ENCODE results near the gene MAP2K3. TPM values are rescaled to one million over a fixed set of nuclear protein-coding genes. Genes with fewer than 3 reads are reported as not detected.

MAP2K3 gene
- total RNA-seq, 4 donors from 2014 or later, result 15.5 to 23.4 (median 21.3) TPM

DNA sequence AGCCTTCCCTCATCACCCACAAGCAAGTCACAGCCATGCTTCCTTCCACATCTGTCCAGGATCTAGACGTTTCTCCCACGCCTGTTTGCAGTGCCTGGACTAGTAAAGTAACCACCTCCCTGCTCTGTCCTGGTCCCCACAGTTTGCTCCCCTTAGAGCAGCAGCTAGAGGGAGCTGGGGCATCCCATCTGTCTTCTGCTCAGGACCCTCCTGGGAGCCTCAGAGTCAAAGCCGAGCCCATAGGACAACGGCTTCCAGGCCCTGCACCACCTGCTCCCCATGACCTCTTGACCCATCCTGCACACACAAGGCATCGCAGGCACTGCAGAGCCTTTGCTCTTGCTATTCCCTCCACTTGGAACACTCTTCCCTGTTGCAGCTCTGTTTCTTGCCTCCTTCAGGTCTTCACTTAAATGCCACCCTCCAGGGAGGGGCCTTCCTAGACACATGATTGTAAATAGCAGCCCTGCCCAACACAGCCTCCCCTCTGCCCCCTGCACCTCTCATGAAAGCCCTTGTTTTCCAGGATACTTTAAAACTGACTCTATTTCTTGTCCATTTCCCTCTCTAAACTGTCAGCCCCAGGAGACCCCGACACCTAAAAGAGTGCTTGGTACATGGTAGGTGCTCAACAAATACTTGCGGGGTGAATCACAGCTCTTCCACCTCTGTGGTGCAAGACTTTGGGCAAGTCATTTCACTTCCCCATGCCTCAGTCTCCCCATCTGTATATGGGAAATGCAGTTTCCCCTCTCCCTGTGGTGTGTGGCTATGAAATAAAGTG lies 34.4 kb upstream of the MAP2K3 start:
- H3K27ac ChIP-seq, result peak overlapping the region in 1 of 3 donors; percentile 33
- intact Hi-C loops (cut with DNase I), result loop anchor here (5.0 to 10.0 kb wide), 2 partner anchors 53 to 125 kb away; partner anchors contain the start of gene DHRS7B

DNA sequence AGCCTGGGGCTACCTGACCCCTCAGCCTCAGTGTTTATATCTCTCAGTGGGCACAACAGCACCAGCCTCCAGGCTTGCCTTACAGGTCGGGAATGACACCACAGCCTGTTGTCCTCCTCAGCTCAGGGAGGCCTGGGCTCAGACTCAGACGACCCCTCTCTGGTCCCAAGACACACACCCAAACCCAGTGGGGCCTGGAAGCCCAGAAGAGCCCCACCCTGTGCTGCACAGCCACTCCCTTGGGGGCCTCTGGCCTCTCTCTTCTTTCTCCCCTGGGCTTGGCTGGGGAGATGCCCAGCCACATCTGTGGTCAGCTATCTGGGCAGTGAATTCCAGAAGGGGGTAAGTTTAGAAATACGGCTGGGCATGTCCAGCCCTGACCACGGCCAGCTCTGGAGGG lies 33.7 kb upstream of the MAP2K3 start:
- 70 to 71% methylated on average over 4 of the region's 4 CpGs for WGBS, 2 donors
- intact Hi-C loops (cut with DNase I), result loop anchor here (5.0 to 10.0 kb wide), 2 partner anchors 54 to 126 kb away; partner anchors contain the start of gene DHRS7B
- Histone ChIP-seq H3K27me3 (no peaks in the 10 kb centered on the region), H3K27ac (peak overlapping the region in 1 of 3 donors; percentile 33), H3K4me1 (peaks cover 24 to 37% of the 10 kb centered on the region in 2 donors), H3K9me3 (no peaks in the 10 kb centered on the region), H3K4me3 (replicated peaks in 1 of 3) (no peak overlapping the region), H3K36me3 (no peaks in the 10 kb centered on the region)
- TF ChIP-seq POLR2A (IDR thresholded peaks at IDR 0.05), result no peak
- TF ChIP-seq, protein P1, sequence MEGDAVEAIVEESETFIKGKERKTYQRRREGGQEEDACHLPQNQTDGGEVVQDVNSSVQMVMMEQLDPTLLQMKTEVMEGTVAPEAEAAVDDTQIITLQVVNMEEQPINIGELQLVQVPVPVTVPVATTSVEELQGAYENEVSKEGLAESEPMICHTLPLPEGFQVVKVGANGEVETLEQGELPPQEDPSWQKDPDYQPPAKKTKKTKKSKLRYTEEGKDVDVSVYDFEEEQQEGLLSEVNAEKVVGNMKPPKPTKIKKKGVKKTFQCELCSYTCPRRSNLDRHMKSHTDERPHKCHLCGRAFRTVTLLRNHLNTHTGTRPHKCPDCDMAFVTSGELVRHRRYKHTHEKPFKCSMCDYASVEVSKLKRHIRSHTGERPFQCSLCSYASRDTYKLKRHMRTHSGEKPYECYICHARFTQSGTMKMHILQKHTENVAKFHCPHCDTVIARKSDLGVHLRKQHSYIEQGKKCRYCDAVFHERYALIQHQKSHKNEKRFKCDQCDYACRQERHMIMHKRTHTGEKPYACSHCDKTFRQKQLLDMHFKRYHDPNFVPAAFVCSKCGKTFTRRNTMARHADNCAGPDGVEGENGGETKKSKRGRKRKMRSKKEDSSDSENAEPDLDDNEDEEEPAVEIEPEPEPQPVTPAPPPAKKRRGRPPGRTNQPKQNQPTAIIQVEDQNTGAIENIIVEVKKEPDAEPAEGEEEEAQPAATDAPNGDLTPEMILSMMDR (IDR thresholded peaks at IDR 0.05), result no peak
- DNase-seq, result no peak

More for the DNA sequence above, 34.4 kb upstream of the MAP2K3 start:
- peaks cover 24 to 37% of the 10 kb centered on the region in 2 donors for H3K4me1 ChIP-seq
- no peak overlapping the region for H3K4me3 ChIP-seq (replicated peaks in 1 of 3)
- TF ChIP-seq, protein P1 (IDR thresholded peaks at IDR 0.05), result no peak
- no peaks in the 10 kb centered on the region for H3K9me3 ChIP-seq
- no peaks in the 10 kb centered on the region for H3K36me3 ChIP-seq
- DNase-seq, result no peak
- 65 to 78% methylated on average over 7 of the region's 7 CpGs for WGBS, 2 donors
- H3K27me3 ChIP-seq, result no peaks in the 10 kb centered on the region

DNA sequence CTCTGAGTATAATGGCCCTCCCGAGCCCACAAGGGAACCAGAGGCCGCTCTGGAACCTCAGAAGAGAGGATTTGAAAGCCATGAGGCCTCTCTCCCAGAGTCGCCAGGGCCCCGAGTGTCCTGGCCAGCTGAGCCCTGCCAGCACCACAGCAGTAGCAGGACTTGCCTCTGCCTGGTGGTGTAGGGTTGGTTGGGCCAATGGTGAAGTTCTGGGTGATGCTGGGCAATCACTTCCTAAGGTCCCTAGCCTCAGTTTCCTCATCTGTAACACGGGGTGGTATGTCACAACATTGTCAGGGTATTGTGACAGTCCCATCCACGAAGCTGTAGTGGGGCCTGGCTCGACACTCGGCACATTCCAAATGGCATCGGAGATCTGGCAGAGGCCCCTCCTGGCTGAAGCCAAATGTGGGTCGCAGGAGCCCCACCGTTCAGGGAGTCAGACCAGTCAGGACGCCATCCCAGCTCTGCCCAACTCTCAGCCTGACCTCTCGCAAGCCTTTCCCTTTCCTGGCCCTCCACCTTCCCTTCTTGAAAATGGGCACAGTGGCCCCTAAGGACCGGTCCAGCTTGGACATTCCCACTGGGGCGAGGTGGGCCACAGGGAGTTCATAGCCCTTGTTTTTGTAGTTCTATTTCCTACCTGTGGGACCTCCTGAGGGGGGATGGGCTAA lies 33.0 kb upstream of the MAP2K3 start:
- Histone ChIP-seq H3K4me3 (replicated peaks in 1 of 3) (peak overlapping the region in 1 of 3 donors; percentile 70), H3K27ac (peak overlapping the region in 2 of 3 donors; percentile 33 to 40), H3K4me1 (peaks cover 24 to 39% of the 10 kb centered on the region in 2 donors)

DNA sequence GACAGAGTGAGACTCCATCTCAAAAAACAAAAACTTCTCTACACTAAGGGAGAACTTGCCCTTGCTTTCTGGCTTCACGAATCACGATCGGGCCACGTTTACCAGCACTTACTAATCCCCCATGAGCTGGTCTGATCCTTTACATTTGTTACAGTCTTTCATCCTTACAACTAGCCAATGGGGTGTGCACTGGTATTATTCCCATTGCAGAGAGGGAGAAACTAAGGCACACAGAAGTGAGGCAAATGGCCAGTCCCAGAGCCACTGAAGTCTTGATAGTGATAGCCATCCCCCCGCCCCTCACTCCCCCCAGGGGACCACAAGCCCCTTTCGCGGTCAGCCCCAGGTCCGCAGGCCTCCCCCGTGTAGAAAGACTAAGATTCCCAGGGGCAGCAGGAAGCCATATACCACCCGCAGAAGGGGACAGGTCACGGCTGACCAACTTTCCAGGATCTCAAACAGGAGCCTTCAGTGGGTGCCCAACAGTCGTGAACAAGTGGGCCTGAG lies 32.2 kb upstream of the MAP2K3 start:
- H3K4me1 ChIP-seq, result peaks cover 28 to 45% of the 10 kb centered on the region in 2 donors
- TF ChIP-seq, protein P1 (IDR thresholded peaks at IDR 0.05), result no peak
- TF ChIP-seq POLR2A (IDR thresholded peaks at IDR 0.05), result no peak
- no peaks in the 10 kb centered on the region for H3K9me3 ChIP-seq
- no peaks in the 10 kb centered on the region for H3K27me3 ChIP-seq
- H3K4me3 ChIP-seq (replicated peaks in 1 of 3), result peak overlapping the region; percentile 7 to 70 (median 45)
- H3K36me3 ChIP-seq, result no peaks in the 10 kb centered on the region
- DNase-seq, result no peak
- H3K27ac ChIP-seq, result peak overlapping the region in 2 of 3 donors; percentile 33 to 40
- intact Hi-C loops (cut with DNase I), result loop anchor here (5.0 to 10.0 kb wide), 2 partner anchors 55 to 128 kb away; partner anchors contain the start of gene DHRS7B
- 20 to 24% methylated on average over 7 to 9 of the region's 12 CpGs for WGBS, 2 donors

More for the DNA sequence above, 33.0 kb upstream of the MAP2K3 start:
- TF ChIP-seq, protein P1 (IDR thresholded peaks at IDR 0.05), result no peak
- no peak for TF ChIP-seq POLR2A (IDR thresholded peaks at IDR 0.05)
- Histone ChIP-seq H3K36me3 (no peaks in the 10 kb centered on the region), H3K27me3 (no peaks in the 10 kb centered on the region), H3K9me3 (no peaks in the 10 kb centered on the region)
- 77 to 87% methylated on average over 11 to 15 of the region's 15 CpGs for WGBS, 2 donors
- intact Hi-C loops (cut with DNase I), result loop anchor here (5.0 to 10.0 kb wide), 2 partner anchors 54 to 127 kb away; partner anchors contain the start of gene DHRS7B
- no peak for DNase-seq
